Adrenal gland (tissue), 12 donors: ENCODE results near the gene PSAT1. TPM values are rescaled to one million over a fixed set of nuclear protein-coding genes. Genes with fewer than 3 reads are reported as not detected.

ENCODE experiments used
- DNase-seq, 7 donors: peaks; one replicate each; pipeline ENCODE4 v3.0.0-alpha.2; 2019 to 2020
- H3K27ac ChIP-seq, 5 donors: fragments of 200-600 bp; sonication (generic) in 4 of 5; 1 replicate in 3 of 5; 2 replicates in 2 of 5; pipeline versions ENCODE4 v1.5.1 to v1.8.0; 2016 to 2020; ENCODE audit warnings: mild to moderate bottlenecking in 1 of 5
- H3K27me3 ChIP-seq: fragments of 200-600 bp; 2 replicates; pipeline ENCODE4 v1.8.0; 2021
- H3K36me3 ChIP-seq, 2 donors: fragments of 200-600 bp; replicated peaks in 1 of 2; 1 replicate in 1 of 2; 2 replicates in 1 of 2; pipeline versions ENCODE4 v1.5.1 to v1.8.0; 2018 to 2022
- H3K4me1 ChIP-seq, 2 donors: fragments of 200-600 bp; replicated peaks in 1 of 2; 1 replicate in 1 of 2; 2 replicates in 1 of 2; pipeline versions ENCODE4 v1.5.1 to v1.8.0; 2018 to 2021
- H3K4me3 ChIP-seq, 4 donors: fragments of 200-600 bp; sonication (generic) in 3 of 4; one replicate each; pipeline ENCODE4 v1.5.1; 2016 to 2018
- H3K9me3 ChIP-seq, 3 donors: fragments of 200-600 bp; sonication (generic) in 1 of 3; replicated peaks in 1 of 3; 1 replicate in 2 of 3; 2 replicates in 1 of 3; pipeline versions ENCODE4 v1.5.1 to v1.8.0; 2016 to 2021
- POLR2A ChIP-seq, 2 donors: fragments of 450-650 bp; IDR thresholded peaks; one replicate each; pipeline ENCODE4 v1.6.1; 2017; ENCODE audit warnings: antibody characterized with exemption in 2 of 2, mild to moderate bottlenecking in 2 of 2, moderate library complexity in 1 of 2
- WGBS, 4 donors: extraction: QIAGEN DNeasy Blood & Tissue Kit in 2 of 4; methylation state at CpG; one replicate each; pipeline versions ENCODE4 v1.1.5 to v1.1.7; 2013 to 2017; 5-methylcytosine and 5-hydroxymethylcytosine counted together
- intact Hi-C, 2 donors: fragments of 100-400 bp; cut with DNase I; formaldehyde crosslinking; loops; one replicate each; pipeline versions ENCODE4 v1.14.1 to v1.15.0; 2022 to 2023
- polyA plus RNA-seq, 3 donors: library from polyadenylated mRNA; stranded (reverse); fragments of 200-250 nt in 2 of 3; fragments of 350-450 nt in 1 of 3; fragmentation: Illumina TruSeq in 1 of 3; extraction: RNeasy Lipid Tissue Mini Kit (QIAGEN cat#74804) in 1 of 3; gene quantifications; one replicate each; pipeline ENCODE4 v1.2.3, GENCODE V29; 2013 to 2014
- total RNA-seq, 9 donors: library from RNA; depleted of rRNA in 4 of 9; stranded (reverse); fragments of >200 nt in 4 of 9; fragments of 120-200 nt in 1 of 9; fragmentation: NEBNext Ultra II Directional in 1 of 9; extraction: Animal tissue kit (Norgen Biotek cat#: 25700) in 1 of 9; gene quantifications; one replicate each; pipeline versions ENCODE4 v1.1.0 to v1.2.4, GENCODE V29; 2013 to 2023
- TF ChIP-seq, protein P1 (sequence below), 6 experiments: fragments of 450-650 bp in 4 of 6; fragments of 200-600 bp in 2 of 6; sonication (generic) in 1 of 6; IDR thresholded peaks; 1 replicate in 5 of 6; 2 replicates in 1 of 6; pipeline versions ENCODE4 v1.5.1 to v1.8.0; 2016 to 2021; ENCODE audit warnings: antibody characterized with exemption in 6 of 6, mild to moderate bottlenecking in 2 of 6, moderate library complexity in 1 of 6
- donor health status: healthy with polysubstance abuse.
- donor health status: Bipolar disorder and iron deficiency.
- donor health status: DM: yes; HTN: yes; CAD: no.
- donor health status: DM: no; HTN: no; CAD: no.
- donor health status: DM: no; HTN: no; CAD: no.
- donor health status: DM: yes; HTN: yes; CAD: no.

Gene PSAT1
- total and polyA plus RNA-seq, 12 donors, result 20.5 to 168 (median 73.1) TPM

DNA sequence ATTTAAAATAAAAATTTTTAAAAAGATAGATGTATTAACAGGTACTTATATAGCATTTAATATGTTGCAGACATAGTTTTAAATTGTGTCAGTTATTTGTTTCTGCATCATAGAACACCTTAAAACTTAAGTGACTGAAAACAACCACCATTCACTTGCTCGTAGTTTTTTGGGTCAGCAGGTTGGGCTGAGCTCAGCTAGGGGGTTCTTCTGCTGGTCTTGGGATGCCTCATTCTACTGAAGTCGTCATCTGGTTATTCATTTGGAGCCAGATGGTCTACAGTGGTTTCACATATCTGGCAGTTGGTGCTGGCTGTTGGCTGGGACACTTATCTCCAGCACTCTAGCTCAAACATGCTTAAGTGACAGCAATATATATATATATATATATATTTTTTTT, 29.6 kb downstream of the PSAT1 start:
- H3K27ac ChIP-seq, result no peak overlapping the region
- H3K27me3 ChIP-seq, result no peaks in the 10 kb centered on the region
- intact Hi-C loops, result no loop called here
- H3K36me3 ChIP-seq, result no peaks in the 10 kb centered on the region
- H3K9me3 ChIP-seq, result no peaks in the 10 kb centered on the region
- 90 to 96% (median 93%) methylated on average over 2 of the region's 2 CpGs for WGBS, 4 donors
- H3K4me1 ChIP-seq, result peaks cover 7 to 12% of the 10 kb centered on the region in 2 donors
- no peak for DNase-seq
- H3K4me3 ChIP-seq, result no peak overlapping the region
- no peak for TF ChIP-seq POLR2A (IDR thresholded peaks at IDR 0.05)
- TF ChIP-seq, protein P1, sequence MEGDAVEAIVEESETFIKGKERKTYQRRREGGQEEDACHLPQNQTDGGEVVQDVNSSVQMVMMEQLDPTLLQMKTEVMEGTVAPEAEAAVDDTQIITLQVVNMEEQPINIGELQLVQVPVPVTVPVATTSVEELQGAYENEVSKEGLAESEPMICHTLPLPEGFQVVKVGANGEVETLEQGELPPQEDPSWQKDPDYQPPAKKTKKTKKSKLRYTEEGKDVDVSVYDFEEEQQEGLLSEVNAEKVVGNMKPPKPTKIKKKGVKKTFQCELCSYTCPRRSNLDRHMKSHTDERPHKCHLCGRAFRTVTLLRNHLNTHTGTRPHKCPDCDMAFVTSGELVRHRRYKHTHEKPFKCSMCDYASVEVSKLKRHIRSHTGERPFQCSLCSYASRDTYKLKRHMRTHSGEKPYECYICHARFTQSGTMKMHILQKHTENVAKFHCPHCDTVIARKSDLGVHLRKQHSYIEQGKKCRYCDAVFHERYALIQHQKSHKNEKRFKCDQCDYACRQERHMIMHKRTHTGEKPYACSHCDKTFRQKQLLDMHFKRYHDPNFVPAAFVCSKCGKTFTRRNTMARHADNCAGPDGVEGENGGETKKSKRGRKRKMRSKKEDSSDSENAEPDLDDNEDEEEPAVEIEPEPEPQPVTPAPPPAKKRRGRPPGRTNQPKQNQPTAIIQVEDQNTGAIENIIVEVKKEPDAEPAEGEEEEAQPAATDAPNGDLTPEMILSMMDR (IDR thresholded peaks at IDR 0.05), result no peak

DNA sequence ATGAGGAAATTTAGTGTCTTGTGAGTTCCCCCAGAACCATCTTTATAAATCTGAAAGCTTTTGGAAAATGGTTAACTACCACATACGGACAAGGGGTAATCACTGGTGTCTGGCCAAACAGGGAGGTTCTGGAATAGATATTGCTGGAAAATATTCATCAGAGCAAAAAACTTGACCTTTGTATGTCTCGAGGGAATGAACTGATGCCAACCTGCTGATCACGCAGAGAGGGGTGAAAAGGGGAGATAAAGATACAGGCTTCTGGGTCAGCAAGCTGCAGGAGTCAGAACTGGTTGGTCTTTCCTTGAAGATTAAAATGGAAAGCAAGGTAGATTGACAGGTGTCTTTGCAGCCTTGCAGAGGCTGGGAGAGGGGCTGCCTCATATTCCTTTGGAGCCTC, 35.5 kb downstream of the PSAT1 start:
- Histone ChIP-seq H3K4me1 (no peaks in the 10 kb centered on the region), H3K4me3 (no peak overlapping the region), H3K27ac (no peak overlapping the region), H3K9me3 (no peaks in the 10 kb centered on the region), H3K27me3 (no peaks in the 10 kb centered on the region), H3K36me3 (no peaks in the 10 kb centered on the region)
- DNase-seq, result no peak
- TF ChIP-seq, protein P1 (IDR thresholded peaks at IDR 0.05), result no peak
- no peak for TF ChIP-seq POLR2A (IDR thresholded peaks at IDR 0.05)
- 60 to 66% (median 61%) methylated on average over 3 of the region's 3 CpGs for WGBS, 4 donors
- intact Hi-C loops, result no loop called here

DNA sequence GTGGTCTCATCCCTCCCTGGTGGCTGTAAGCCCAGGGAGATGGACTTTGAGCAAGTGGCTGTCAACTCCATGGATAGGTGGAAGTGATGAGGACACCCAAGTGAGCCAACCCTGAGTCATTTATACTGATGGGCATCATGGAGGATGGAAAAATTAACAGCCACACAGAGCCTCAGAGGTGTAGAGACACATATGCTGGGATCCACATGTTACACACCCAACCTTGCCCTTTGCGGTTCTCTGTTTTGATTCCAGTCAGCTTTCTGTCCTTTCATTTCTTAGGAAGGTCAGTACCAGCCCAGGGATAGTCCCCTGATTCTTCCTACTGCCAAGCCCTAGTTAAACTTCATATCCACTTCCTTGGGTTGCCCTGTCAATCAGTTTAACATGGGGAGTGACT, 51.9 kb downstream of the PSAT1 start:
- intact Hi-C loops, result no loop called here
- DNase-seq, result no peak
- TF ChIP-seq POLR2A (IDR thresholded peaks at IDR 0.05), result no peak
- TF ChIP-seq, protein P1 (IDR thresholded peaks at IDR 0.05), result no peak
- H3K4me1 ChIP-seq, result no peaks in the 10 kb centered on the region
- H3K4me3 ChIP-seq, result no peak overlapping the region
- H3K9me3 ChIP-seq, result no peaks in the 10 kb centered on the region
- H3K36me3 ChIP-seq, result no peaks in the 10 kb centered on the region
- no peak overlapping the region for H3K27ac ChIP-seq
- WGBS, 4 donors, result 81 to 100% (median 88%) methylated on average over 1 of the region's 1 CpG
- H3K27me3 ChIP-seq, result no peaks in the 10 kb centered on the region

DNA sequence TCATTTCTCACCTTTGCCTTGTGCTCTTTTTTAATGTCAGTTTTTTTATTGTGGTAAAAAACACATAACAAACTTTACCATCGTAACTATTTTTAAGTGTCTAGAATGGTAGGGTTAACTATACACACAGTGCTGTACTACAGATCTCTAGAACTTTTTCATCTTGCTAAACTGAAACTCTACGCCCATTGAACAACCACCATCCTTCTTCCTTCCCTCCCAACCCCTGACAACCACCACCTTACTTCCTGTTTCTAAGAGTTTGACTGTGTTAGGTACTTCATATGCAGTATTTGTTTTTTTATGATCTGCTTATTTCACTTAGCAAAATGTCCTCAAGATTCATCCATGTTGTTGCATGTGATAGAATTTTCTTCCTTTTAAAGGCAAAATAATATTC, 54.9 kb downstream of the PSAT1 start:
- no peaks in the 10 kb centered on the region for H3K4me1 ChIP-seq
- WGBS, 4 donors, result 70 to 84% (median 84%) methylated on average over 2 of the region's 2 CpGs
- no peak overlapping the region for H3K4me3 ChIP-seq
- TF ChIP-seq, protein P1 (IDR thresholded peaks at IDR 0.05), result no peak
- TF ChIP-seq POLR2A (IDR thresholded peaks at IDR 0.05), result no peak
- no peak overlapping the region for H3K27ac ChIP-seq
- no peaks in the 10 kb centered on the region for H3K36me3 ChIP-seq
- no peak for DNase-seq
- intact Hi-C loops, result no loop called here
- H3K9me3 ChIP-seq, result no peaks in the 10 kb centered on the region
- H3K27me3 ChIP-seq, result no peaks in the 10 kb centered on the region
